HUDEP-2 (cell line): Measurements from ENCODE around the gene CLIC1.

ENCODE experiments used
- DNase-seq, 76 experiments: peaks; one replicate each; lab custom pipeline; 2025; ENCODE audit not compliant: unreplicated experiment in 76 of 76; lab: John Stamatoyannopoulos, UW

The CLIC1 gene

GRCh38 chr6:31683591-31683990, 52.7 kb downstream of the CLIC1 start:
- DNase-seq, result no peak

- peak in 20 of 76 experiments; percentile 16 to 45 (median 32) for DNase-seq
Measured at GRCh38 chr6:31681135-31681671, 55.1 kb downstream of the CLIC1 start.
